GM21825 (cell line): ENCODE results near the gene KCNJ15.
A peak's percentile ranks its signal among the peaks of the same experiment; 100 is the strongest.
"Not testable (repeated sequence)": the region's sequence is repeated elsewhere in the genome, so short reads cannot be mapped to it uniquely, and the experiment has no call there.

Source experiments
- ATAC-seq: cut with Tn5 transposase; IDR thresholded peaks from one replicate; pipeline ENCODE4 v1.9.1; 2021; ENCODE audit warnings: mild to moderate bottlenecking, moderate library complexity; ENCODE audit not compliant: unreplicated experiment

KCNJ15 gene

DNA sequence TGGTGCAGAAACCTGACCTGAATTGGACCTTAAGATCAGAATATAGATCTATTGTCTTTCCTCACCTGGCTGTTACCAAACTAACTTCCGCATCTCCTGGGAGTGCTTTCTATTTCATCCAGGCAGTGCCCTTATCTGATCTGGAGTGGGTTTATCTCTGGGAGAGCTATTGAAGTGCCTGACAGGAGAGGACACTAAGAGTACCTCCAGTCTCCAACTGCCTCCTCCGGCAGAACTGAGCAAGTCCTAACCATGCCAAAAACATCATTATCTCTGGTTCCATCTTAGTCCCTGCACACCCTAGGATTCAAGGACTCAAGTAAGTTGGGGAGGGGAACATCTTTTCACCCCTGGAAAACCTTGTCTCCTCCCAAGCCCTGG is 12.4 kb upstream of the KCNJ15 start:
- no peak for ATAC-seq

- ATAC-seq, result peak; percentile 76
Observed at GRCh38 chr21:38244885-38245869, 11.6 kb upstream of the KCNJ15 start.

DNA sequence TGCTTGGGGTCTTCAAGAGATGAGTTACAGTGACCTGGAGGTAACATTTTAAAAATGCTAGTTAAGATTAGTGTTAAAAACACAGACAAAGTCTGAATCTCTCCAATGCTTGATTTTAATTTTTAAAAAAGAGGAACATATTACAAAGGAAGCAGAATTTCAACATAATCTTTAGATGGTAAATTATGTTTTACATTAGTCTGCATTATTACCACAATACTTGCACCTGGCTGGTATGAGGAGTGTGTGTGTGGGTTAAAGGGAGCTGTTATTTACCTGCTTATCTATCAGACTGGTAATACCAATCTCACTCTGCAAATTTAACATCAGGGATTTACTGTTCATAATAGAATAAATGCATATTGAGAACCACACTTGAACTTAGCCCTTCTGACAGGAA is 10.3 kb upstream of the KCNJ15 start:
- no peak for ATAC-seq

GRCh38 chr21:38247054-38247453 is 9.7 kb upstream of the KCNJ15 start:
- not testable (repeated sequence) for ATAC-seq

DNA sequence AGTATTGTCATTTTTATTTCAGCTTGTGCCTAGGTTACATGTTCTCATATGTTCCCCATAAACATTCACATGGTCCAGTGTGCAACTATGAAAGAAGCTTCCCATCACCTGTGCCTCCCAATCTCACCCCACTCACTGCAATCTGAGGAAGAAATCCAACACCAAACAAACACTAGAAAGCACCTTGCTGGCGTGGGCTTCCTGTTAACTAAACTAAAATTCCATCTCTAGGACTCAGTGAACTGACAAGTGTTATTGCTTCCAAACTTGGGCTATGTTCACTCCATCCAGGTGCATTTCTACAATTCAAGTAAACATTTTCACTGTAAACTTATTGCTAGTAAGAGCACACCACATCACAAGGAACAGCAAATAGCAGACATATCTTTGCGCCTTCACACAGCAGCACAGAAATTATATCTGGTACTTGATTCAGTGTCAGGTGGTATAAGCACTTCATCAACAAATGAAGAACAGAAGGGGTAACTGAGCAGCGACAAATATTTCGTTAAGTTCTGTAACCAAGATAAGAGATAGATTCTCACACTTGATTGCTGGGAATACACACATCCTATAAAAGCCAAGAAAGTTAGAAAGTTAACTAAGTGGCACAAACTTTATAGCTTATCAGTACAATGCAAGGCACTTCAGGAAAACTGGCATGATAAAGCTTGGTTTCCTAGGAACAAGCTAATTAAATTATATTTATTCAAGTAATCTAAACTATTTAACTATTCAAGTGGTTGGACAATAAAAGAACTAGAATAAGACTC is 8.9 kb upstream of the KCNJ15 start:
- ATAC-seq, result no peak

DNA sequence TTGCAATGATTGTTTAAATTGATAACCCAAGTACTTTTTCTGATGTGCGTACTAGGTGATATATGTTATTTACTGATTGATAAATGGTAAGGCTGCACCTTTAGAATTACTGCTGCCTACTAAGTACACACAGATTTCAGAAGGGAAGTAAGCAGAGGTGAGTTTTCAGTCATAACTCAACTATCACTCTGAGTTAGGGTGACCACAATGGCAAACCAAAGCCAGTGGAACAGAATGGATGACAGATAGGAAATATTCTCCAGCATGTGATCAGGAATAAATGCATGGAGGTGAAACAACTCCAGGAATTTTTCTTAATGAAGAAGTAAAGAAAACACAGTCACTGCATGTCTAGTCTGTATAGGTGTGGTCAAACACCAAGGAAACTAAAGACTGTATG is 7.5 kb upstream of the KCNJ15 start:
- peak; percentile 62 for ATAC-seq

DNA sequence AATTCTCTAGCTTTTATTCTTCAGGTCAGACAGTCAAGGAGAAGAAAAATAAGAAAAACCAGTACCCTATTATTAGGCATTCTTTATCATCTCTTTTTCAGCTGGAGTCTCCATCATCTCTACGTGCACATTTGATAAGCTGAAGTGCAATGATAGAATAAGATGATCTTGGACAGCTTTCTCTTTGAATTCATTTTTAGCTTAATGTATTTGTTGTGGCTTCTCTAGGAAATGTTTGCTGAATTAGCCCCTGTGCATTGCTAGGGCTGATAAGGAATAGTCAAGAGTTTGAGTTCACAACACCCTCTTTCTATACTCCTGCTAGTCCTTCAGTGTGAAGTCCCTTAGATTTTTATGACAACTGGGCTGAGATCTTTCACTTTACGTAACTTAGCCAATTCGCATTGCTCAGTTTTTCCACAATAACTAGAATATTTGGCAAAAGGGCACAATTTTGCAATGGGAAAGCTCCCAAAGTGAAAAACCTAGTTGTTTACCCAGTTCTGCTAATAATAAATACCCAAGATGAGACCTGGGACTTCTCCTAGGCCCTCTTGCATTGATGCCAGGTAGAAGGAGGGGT is 7.0 kb upstream of the KCNJ15 start:
- ATAC-seq, result no peak

DNA sequence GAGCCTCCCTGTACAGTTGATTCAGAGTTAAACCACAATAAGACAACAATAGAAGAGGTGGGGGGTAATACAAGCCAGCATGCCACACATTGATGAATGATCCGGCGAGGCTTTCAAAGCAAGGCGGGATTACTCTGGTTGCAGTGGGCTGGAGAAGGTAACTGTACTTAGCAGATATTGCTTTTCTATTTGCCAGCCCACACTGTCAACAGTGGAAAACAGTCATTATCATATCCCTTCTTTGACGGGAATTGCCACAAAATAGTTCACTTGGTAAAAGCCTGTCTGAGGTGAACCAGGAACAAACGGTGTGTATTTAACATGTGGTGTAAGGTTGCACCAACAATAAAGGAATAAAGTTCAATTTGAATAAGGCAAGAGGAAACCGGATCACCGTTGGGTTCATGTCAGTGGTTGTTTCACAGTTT is 5.8 kb upstream of the KCNJ15 start:
- ATAC-seq, result no peak

DNA sequence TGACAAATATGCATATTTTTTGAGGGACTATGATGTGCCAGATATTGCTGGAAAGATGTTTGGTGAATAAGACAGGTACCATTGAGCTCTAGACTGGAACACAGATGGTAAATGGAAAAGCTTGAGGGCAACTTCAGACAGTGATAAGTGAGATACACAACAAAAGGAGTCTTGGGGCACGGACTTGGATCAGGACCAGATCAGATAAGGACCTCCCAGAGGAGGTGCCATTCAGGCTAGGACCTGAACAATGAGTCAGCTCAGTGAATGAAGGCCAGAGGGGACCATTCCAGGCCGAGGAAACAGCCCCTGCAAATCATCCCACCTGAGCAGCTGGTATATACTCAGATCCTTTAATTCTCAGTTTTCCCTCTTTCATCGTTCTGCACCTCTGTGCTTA is 1.8 kb upstream of the KCNJ15 start:
- no peak for ATAC-seq

- no peak for ATAC-seq
Observed at GRCh38 chr21:38255571-38256117, 1.1 kb upstream of the KCNJ15 start.

GRCh38 chr21:38257667-38258066 is 876 bp downstream of the KCNJ15 start:
- no peak for ATAC-seq

DNA sequence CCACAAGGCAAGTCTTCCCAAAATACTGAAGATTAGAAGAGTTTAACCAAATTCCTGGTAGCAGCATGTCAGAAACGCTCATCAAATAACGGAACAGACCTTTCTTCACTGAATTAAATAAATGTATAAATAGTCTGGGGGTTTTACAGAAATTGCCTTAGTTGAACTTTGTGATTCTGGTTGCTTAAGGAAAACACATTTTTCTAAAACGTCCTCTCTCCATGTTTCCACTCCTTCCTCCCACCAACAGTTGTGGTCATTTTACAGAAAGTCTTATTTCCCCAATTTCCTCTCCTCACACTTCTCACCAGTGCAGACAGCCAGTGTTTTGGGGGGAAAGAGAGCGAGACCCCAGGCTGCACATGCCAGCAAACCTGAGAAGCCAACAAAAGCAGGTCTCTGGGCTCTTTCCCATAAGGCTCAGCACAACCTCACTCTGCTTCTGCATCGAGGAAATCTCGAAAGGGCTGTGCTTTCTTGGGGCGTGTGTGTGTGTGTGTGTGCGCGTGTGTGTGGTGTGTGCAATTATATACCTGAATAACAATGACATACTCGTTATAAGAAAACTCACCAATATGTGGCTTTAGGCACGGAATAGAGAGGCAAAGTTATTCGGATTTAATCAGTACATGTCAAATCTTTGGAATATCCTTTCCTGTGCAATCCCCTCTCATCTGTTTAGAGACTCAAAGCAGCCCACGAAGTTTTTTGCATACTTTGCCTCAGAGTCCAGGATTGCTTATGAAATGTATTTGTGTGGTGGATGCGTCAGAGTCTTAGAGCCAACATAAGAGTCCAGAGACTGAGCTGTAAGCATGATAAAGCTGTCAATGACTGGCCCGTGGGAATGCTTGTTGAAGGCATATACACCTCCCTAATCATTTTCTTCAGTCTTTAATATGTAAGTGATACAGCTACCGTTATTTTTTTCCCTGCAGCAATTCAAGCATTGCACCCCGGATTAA is 2.0 kb downstream of the KCNJ15 start:
- ATAC-seq, result no peak

DNA sequence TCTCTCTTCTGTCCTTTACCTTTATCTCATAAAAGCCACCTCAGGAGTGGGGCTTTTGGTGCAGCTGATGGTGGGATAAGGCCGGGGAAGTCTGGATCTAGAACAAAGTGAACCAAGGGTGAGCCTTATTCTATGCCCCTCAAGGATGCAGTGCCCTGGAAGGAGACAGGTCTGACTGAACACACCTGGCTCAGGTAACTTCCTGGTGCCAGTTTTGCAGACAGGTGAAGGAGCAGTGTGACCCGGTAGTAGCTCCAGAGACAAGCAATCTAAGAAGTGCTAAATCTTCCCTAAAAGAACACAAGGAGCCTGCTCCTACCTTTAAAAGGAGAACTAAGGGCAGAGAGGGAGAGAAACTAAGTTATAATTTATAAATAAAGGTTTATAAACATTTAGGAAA is 2.9 kb downstream of the KCNJ15 start:
- no peak for ATAC-seq

- ATAC-seq, result no peak
Observed at GRCh38 chr21:38260426-38260825, 3.6 kb downstream of the KCNJ15 start.

DNA sequence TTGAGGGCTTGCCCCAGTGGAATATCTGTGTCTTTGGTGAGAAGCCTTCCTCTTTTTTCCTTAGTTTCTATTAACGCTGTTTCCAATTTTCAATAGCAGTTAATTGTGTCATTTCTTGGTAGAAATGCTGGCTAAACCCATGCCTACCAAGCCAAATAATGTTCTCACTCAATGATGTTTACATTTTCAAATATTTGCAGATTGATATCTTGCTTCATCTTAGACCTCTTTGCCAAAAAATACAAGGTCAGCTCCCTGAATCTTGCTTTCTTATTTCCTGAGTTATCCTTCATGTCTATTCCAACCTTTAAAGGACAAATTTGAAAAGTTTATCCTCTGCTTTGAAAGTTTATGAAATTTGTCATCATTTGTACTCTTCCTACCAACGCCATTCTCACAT is 5.1 kb downstream of the KCNJ15 start:
- ATAC-seq, result no peak

DNA sequence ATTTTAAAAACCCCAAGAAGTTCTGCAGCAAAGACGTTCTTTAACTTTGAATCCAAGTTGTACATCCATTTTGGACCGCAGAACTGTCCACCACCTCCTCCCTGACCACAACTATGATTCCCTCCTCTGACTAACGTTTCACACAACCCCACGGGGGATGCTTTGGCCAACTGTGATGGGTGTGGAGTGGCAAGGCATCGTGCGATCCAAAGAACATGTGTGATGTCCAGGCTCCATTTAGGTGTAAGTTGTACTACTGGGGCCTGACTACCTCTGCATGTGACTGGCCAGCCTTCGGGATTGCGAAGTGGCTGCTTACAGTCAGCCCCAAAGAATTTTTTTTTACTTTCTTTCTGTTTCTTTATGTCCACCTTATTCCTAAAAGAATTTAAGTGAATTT is 6.7 kb downstream of the KCNJ15 start:
- ATAC-seq, result no peak

GRCh38 chr21:38264571-38264970 is 7.8 kb downstream of the KCNJ15 start:
- ATAC-seq, result no peak

DNA sequence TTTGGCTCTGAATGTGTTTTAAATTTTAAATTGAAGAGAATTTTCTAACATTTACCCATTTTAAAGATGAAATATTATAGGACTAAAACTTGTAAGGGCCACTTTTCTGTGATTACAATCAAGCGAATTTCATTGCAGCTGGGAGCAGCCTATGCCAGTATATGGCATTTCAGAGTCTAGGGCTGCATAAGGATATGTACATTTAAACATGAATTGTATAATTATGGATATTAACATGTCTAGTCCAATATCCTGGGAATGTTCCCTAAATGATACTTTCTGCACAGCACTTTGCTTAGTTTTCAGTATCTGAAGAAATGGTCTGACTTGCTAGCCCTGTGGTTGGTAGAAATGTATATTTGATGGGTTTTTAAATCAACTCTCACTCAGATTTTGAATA is 8.4 kb downstream of the KCNJ15 start:
- ATAC-seq, result no peak

DNA sequence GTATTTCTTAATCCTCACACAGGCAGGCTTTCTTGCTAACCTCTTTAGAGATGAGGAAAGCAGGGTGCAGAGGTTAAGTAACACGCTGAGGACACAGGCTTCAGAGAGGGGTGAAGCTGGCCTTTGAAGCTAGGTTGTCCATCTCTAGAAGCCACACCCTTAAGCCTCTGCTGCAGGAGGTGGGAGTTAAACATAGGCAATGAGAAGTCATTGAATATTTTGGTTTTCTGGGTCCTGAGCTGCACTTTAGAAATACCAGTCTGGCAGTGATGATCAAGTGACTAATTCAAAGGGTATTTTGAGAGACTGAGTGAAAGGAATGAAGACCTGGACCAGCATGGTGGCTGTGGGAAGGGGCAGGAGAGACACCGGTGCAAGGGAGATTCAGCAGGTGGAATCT is 9.9 kb downstream of the KCNJ15 start:
- no peak for ATAC-seq

DNA sequence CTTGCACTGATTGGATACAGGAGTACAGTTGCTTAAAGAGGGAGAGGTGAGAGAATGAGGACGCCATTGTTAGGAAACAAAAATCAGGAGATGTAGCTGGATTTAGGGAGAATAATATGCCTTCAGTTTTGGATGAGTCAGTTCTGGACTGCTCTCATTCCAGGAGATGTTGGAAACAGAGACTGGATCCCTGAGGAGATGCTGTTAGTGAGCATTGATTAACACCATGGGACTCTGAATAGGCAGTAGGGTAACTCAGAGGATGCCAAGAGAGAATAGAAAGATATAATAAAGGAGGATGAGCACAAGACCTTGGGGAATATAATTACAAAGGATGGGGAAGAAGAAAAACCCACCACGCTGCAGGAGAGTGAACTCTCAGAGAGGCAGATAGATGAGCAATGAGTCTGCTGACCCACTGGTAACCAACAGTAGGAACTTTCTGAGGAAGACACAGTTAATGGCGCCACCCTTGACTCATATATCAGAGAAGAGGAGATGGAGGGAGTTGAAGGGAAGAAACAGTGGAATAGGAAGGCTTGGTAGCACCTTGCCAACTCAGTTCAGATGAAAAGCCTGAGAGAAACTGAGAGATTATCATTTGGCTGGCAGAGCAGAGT is 10.5 kb downstream of the KCNJ15 start:
- no peak for ATAC-seq
